Stomach (tissue), 9 donors: ENCODE data around the gene SF3B2. TPM values are rescaled to one million over a fixed set of nuclear protein-coding genes. Genes with fewer than 3 reads are reported as not detected.
A peak's percentile ranks its signal among the peaks of the same experiment; 100 is the strongest.

Source experiments
- DNase-seq, 2 donors: peaks; one replicate each; pipeline versions ENCODE4 v3.0.0 to v3.0.0-alpha.2; 2013 to 2019
- H3K27ac ChIP-seq, 5 donors: fragments of 200-600 bp in 4 of 5; sonication (generic) in 4 of 5; one replicate each; pipeline ENCODE4 v1.5.1; 2013 to 2019; ENCODE audit warnings: mild to moderate bottlenecking in 1 of 5, moderate library complexity in 1 of 5
- H3K27me3 ChIP-seq, 3 donors: fragments of 200-600 bp; sonication (generic); one replicate each; pipeline ENCODE4 v1.5.1; 2017 to 2019; ENCODE audit warnings: mixed run types in 1 of 3
- H3K36me3 ChIP-seq, 4 donors: fragments of 200-600 bp; sonication (generic); 1 replicate in 3 of 4; 2 replicates in 1 of 4; pipeline ENCODE4 v1.5.1; 2016 to 2019
- H3K4me1 ChIP-seq, 4 donors: fragments of 200-600 bp; sonication (generic); one replicate each; pipeline ENCODE4 v1.5.1; 2016 to 2019
- H3K4me3 ChIP-seq, 4 donors: fragments of 200-600 bp; sonication (generic) in 3 of 4; one replicate each; pipeline ENCODE4 v1.5.1; 2016 to 2019; ENCODE audit warnings: mild to moderate bottlenecking in 1 of 4
- H3K9me3 ChIP-seq, 4 donors: fragments of 200-600 bp; sonication (generic); one replicate each; pipeline ENCODE4 v1.5.1; 2016 to 2019
- EP300 ChIP-seq: sonication (generic); formaldehyde crosslinking; IDR thresholded peaks from one replicate; pipeline ENCODE4 v1.6.1; 2017; ENCODE audit warnings: antibody characterized with exemption
- POLR2A ChIP-seq, 4 donors: fragments of 450-650 bp; IDR thresholded peaks; one replicate each; pipeline ENCODE4 v1.6.1; 2016; ENCODE audit warnings: antibody characterized with exemption in 4 of 4, control low read depth in 2 of 4, mild to moderate bottlenecking in 1 of 4, moderate library complexity in 1 of 4
- POLR2AphosphoS5 ChIP-seq, 3 donors: sonication (generic); formaldehyde crosslinking; IDR thresholded peaks; one replicate each; pipeline ENCODE4 v1.6.1; 2016; ENCODE audit warnings: antibody characterized with exemption in 3 of 3
- WGBS, 5 donors: extraction: QIAGEN DNeasy Blood & Tissue Kit in 3 of 5; methylation state at CpG; one replicate each; pipeline versions ENCODE4 v1.1.5 to v1.1.7; 2013 to 2018; 5-methylcytosine and 5-hydroxymethylcytosine counted together
- intact Hi-C: fragments of 100-400 bp; cut with DNase I; formaldehyde crosslinking; loops from one replicate; pipeline ENCODE4 v1.15.1; 2023; ENCODE audit warnings: low total_unique reads
- polyA plus RNA-seq, 3 donors: library from polyadenylated mRNA; stranded (reverse); fragments of 200-250 nt; gene quantifications; one replicate each; pipeline ENCODE4 v1.2.3, GENCODE V29; 2013
- total RNA-seq, 5 donors: library from RNA; depleted of rRNA; stranded (reverse); fragments of >200 nt; gene quantifications; one replicate each; pipeline versions ENCODE4 v1.1.0 to v1.2.3, GENCODE V29; 2014 to 2016
- TF ChIP-seq, protein P1 (sequence below), 7 experiments: fragments of 450-650 bp in 4 of 7; fragments of 200-600 bp in 3 of 7; sonication (generic) in 3 of 7; IDR thresholded peaks; one replicate each; pipeline ENCODE4 v1.5.1; 2016 to 2019; ENCODE audit warnings: antibody characterized with exemption in 7 of 7, control low read depth in 2 of 7, mild to moderate bottlenecking in 1 of 7
- donor health status: healthy with polysubstance abuse.
- donor health status: Bipolar disorder and iron deficiency.
- donor health status: healthy.

Gene SF3B2
- total and polyA plus RNA-seq, 8 donors: 52.7 to 366 (median 108) TPM

DNA sequence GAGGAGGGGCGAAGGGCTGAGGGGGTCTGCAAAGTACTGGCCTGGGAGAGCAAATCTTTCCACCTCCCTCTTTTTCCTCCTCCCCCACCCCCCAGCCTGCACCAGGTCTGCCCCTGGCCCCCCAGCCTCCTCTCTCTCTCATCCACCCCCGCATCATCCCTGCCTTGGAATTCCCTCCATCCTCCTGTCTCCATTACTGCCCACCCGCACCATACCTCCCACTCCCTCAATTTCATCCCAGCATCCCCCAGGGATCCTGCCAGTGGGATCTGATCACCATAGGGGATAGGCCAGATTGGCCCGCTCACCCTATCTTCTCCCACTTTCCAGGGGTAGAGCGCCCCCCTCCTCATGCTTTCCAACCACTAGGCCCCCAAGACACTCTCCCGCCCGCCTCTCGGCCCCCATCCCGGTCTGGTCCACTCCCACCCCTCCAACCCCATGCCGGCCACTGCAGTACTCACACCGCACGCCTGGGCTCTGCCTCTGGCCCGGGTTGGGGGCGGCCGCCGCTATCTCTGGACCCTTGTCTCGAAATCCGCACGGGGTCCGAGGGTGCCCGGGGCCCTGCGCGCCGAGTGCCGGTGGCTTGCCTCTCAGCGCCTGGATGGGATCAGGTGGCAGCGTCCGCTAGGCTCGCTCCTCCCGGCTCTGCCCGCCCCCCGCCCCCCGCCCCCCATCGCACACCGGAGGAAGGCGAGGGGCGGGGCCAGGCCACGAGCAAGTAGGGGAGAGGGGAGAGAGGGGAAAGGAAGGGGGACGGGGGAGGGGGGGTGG is 3.4 kb upstream of the SF3B2 start, which contains the start of gene GAL3ST3:
TSS of gene GAL3ST3 (minus strand) at position 615 of the 777 bp plus-strand sequence. CDS start 3,746 bp downstream, outside the sequence.
- Histone ChIP-seq H3K9me3 (no peaks in the 10 kb centered on the region), H3K4me1 (peaks cover 30 to 40% (median 37%) of the 10 kb centered on the region in 4 donors), H3K4me3 (no peak within 1 kb of the TSS), H3K36me3 (peaks cover 0 to 4% (median 1%) of the 10 kb centered on the region in 4 donors), H3K27ac (no peak within 1 kb of the TSS), H3K27me3 (peaks cover 0 to 37% (median 19%) of the 10 kb centered on the region in 3 donors)
- TF ChIP-seq, protein P1, sequence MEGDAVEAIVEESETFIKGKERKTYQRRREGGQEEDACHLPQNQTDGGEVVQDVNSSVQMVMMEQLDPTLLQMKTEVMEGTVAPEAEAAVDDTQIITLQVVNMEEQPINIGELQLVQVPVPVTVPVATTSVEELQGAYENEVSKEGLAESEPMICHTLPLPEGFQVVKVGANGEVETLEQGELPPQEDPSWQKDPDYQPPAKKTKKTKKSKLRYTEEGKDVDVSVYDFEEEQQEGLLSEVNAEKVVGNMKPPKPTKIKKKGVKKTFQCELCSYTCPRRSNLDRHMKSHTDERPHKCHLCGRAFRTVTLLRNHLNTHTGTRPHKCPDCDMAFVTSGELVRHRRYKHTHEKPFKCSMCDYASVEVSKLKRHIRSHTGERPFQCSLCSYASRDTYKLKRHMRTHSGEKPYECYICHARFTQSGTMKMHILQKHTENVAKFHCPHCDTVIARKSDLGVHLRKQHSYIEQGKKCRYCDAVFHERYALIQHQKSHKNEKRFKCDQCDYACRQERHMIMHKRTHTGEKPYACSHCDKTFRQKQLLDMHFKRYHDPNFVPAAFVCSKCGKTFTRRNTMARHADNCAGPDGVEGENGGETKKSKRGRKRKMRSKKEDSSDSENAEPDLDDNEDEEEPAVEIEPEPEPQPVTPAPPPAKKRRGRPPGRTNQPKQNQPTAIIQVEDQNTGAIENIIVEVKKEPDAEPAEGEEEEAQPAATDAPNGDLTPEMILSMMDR (IDR thresholded peaks at IDR 0.05): no peak
- no peak for TF ChIP-seq POLR2AphosphoS5 (IDR thresholded peaks at IDR 0.05)
- no peak for TF ChIP-seq POLR2A (IDR thresholded peaks at IDR 0.05)
- peak in 1 of 2 donors; percentile 63 for DNase-seq
- intact Hi-C loops: no loop called here
- WGBS, 5 donors: 12 to 25% (median 13%) methylated on average over 20 to 39 of the region's 39 CpGs

DNA sequence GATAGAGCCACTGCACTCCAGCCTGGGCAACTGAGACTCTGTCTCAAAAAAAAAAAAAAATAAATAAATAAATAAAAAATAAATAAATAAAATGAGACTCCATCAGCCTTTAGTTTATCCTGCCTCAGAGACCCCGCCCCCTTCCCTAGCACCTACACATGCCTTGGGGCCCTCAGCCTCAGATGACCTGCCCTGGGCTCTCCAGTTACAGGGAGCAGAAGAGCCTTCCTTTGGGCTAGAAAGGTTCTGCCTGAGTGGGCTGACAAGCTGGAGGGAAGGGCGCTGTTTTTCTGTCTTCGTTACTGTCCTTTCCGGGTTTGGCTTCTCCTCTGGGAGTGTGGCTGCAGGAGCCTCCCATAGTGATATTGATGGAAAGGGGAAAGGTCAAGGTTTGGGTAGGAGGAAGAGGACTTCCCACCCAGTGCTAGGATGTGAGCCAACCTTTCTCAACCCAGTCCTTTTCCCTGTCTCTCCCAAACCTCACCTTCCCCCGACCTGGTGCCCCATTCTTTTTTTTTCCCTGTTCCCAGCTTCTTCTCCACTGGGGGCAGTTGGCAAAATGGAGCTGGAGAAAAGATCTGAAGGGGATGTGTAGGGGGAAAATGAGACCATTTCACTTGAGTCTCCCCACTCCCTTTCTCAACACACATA is 1.5 kb upstream of the SF3B2 start:
- intact Hi-C loops: no loop called here
- H3K27me3 ChIP-seq: peaks cover 0 to 37% (median 19%) of the 10 kb centered on the region in 3 donors
- H3K9me3 ChIP-seq: no peaks in the 10 kb centered on the region
- TF ChIP-seq, protein P1 (IDR thresholded peaks at IDR 0.05): no peak
- TF ChIP-seq POLR2AphosphoS5 (IDR thresholded peaks at IDR 0.05): no peak
- TF ChIP-seq POLR2A (IDR thresholded peaks at IDR 0.05): no peak
- no peak for TF ChIP-seq EP300
- no peak for DNase-seq
- H3K27ac ChIP-seq: peak overlapping the region in 4 of 5 donors; percentile 86 to 94 (median 88)
- peaks cover 28 to 50% (median 35%) of the 10 kb centered on the region in 4 donors for H3K4me1 ChIP-seq
- WGBS, 5 donors: 81 to 93% (median 85%) methylated on average over 5 of the region's 5 CpGs
- H3K36me3 ChIP-seq: peaks cover 15 to 24% (median 20%) of the 10 kb centered on the region in 4 donors
- H3K4me3 ChIP-seq: no peak overlapping the region

DNA sequence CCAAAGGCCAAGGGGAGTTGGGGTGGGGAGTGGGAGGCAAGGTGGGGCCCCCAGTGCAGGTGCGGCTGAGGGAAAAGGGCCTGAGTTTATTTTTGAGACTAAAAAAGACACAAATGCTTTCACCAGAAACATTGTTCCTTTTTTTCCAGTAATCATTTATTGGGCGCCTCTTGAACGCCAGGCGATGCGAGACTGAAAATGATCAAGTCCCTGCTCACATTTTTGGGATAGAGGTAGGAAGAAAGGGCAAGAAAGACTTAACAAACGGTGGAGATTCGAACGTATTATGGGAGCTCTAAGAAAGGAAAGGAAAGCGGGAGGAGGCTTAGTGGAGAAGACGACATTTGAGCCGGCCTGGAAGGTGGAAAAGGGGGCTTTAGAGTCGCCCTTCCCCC is 796 bp upstream of the SF3B2 start:
- H3K27ac ChIP-seq: peak overlapping the region; percentile 80 to 94 (median 86)
- H3K9me3 ChIP-seq: no peaks in the 10 kb centered on the region
- TF ChIP-seq EP300: no peak
- TF ChIP-seq POLR2AphosphoS5 (IDR thresholded peaks at IDR 0.05): no peak
- TF ChIP-seq, protein P1 (IDR thresholded peaks at IDR 0.05): no peak
- TF ChIP-seq POLR2A (IDR thresholded peaks at IDR 0.05): no peak
- DNase-seq: no peak
- peaks cover 28 to 50% (median 35%) of the 10 kb centered on the region in 4 donors for H3K4me1 ChIP-seq
- H3K36me3 ChIP-seq: peaks cover 21 to 30% (median 26%) of the 10 kb centered on the region in 4 donors
- H3K27me3 ChIP-seq: peaks cover 0 to 36% (median 19%) of the 10 kb centered on the region in 3 donors
- H3K4me3 ChIP-seq: peak overlapping the region; percentile 72 to 98 (median 94)
- intact Hi-C loops: no loop called here
- 20 to 24% (median 21%) methylated on average over 12 of the region's 12 CpGs for WGBS, 5 donors

DNA sequence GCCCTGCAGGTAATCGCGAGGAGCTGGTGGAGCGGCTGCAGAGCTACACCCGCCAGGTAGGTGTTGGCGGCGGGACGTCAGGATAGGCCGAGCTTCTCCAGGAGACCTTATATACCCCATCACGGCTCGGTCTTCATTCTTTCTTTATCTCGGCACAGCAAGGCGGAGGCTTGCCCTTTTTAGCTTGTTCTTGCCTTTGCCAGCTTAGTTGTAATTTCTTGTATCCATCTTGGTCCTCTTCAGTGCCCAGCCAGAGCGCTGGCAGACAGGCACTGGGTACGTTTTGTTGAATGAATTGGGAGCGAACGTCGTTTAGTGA is 459 bp downstream of the SF3B2 start:
- intact Hi-C loops: no loop called here
- 0 to 1% (median 1%) methylated on average over 14 to 17 of the region's 17 CpGs for WGBS, 5 donors
- TF ChIP-seq, protein P1 (IDR thresholded peaks at IDR 0.05): no peak
- TF ChIP-seq POLR2AphosphoS5 (IDR thresholded peaks at IDR 0.05) (no peak), EP300 (no peak), POLR2A (IDR thresholded peaks at IDR 0.05) (no peak)
- H3K27me3 ChIP-seq: peaks cover 0 to 23% (median 15%) of the 10 kb centered on the region in 3 donors
- H3K4me3 ChIP-seq: peak overlapping the region; percentile 72 to 98 (median 94)
- peaks cover 28 to 50% (median 35%) of the 10 kb centered on the region in 4 donors for H3K4me1 ChIP-seq
- H3K9me3 ChIP-seq: no peaks in the 10 kb centered on the region
- peak overlapping the region; percentile 80 to 94 (median 86) for H3K27ac ChIP-seq
- peak in 1 of 2 donors; percentile 45 for DNase-seq
- H3K36me3 ChIP-seq: peaks cover 34 to 43% (median 39%) of the 10 kb centered on the region in 4 donors
